B cell (primary cell): ENCODE results near the gene PCDHB8. TPM values are rescaled to one million over a fixed set of nuclear protein-coding genes. Genes with fewer than 3 reads are reported as not detected.
A peak's percentile ranks its signal among the peaks of the same experiment; 100 is the strongest.
"Not testable (repeated sequence)": the region's sequence is repeated elsewhere in the genome, so short reads cannot be mapped to it uniquely, and the experiment has no call there.

Experiments
- ATAC-seq: fragments of 200-7000 bp; cut with Tn5 transposase; one replicate; pipeline ENCODE4 v1.10.0; 2021; ENCODE audit warnings: low read depth, mild to moderate bottlenecking, moderate number of reproducible peaks, moderate library complexity
- CTCF ChIA-PET: fragments of 350-600 bp; sonication (Branson Sonifier 250); formaldehyde crosslinking; loops from one replicate; lab custom pipeline; 2021; ENCODE audit warnings: antibody characterized with exemption, inconsistent platforms; lab: Charles Lee
- POLR2A ChIA-PET: fragments of 350-600 bp; sonication (Branson Sonifier 250); formaldehyde crosslinking; loops from one replicate; lab custom pipeline; 2021; ENCODE audit warnings: antibody characterized with exemption; lab: Charles Lee
- DNase-seq: peaks from one replicate; pipeline ENCODE4 v3.0.0; 2013
- H2AFZ ChIP-seq: 2 replicates; pipeline ENCODE4 v1.6.1; 2012; ENCODE audit warnings: mild to moderate bottlenecking, low read depth, low read length; ENCODE audit not compliant: insufficient read depth, poor library complexity, severe bottlenecking
- H3K27ac ChIP-seq, 2 donors: 1 replicate in 1 of 2; 2 replicates in 1 of 2; pipeline ENCODE4 v1.5.1; 2012 to 2013; ENCODE audit warnings: low read length in 2 of 2, mild to moderate bottlenecking in 2 of 2, moderate library complexity in 1 of 2
- H3K27me3 ChIP-seq, 4 experiments: fragments of 200-600 bp in 1 of 4; sonication (generic) in 1 of 4; replicated peaks in 1 of 4; 1 replicate in 2 of 4; 2 replicates in 2 of 4; pipeline versions ENCODE4 v1.6.1 to v1.7.0; 2013 to 2016; ENCODE audit warnings: low read length in 3 of 4, mild to moderate bottlenecking in 2 of 4, mixed read lengths in 1 of 4, moderate library complexity in 1 of 4; ENCODE audit not compliant: insufficient read depth in 4 of 4, control insufficient read depth in 3 of 4; ENCODE audit errors: control extremely low read depth in 1 of 4
- H3K36me3 ChIP-seq, 2 experiments: replicated peaks in 1 of 2; 1 replicate in 1 of 2; 2 replicates in 1 of 2; pipeline versions ENCODE4 v1.6.1 to v1.7.1; 2013; ENCODE audit warnings: low read length in 1 of 2; ENCODE audit not compliant: insufficient read depth in 2 of 2, control insufficient read depth in 1 of 2; ENCODE audit errors: control extremely low read depth in 1 of 2, extremely low read depth in 1 of 2
- H3K4me1 ChIP-seq, 2 donors: fragments of 200-600 bp in 1 of 2; sonication (generic) in 1 of 2; 1 replicate in 1 of 2; 2 replicates in 1 of 2; pipeline versions ENCODE4 v1.5.1 to v1.6.1; 2013 to 2017; ENCODE audit warnings: low read length in 2 of 2; ENCODE audit not compliant: control insufficient read depth in 2 of 2, insufficient read depth in 2 of 2
- H3K4me2 ChIP-seq: replicated peaks from 2 replicates; pipeline ENCODE3; 2012; ENCODE audit warnings: mild to moderate bottlenecking, low read depth, low read length; ENCODE audit not compliant: poor library complexity, severe bottlenecking
- H3K4me3 ChIP-seq, 5 experiments: fragments of 200-600 bp in 1 of 5; sonication (generic) in 1 of 5; 1 replicate in 3 of 5; 2 replicates in 2 of 5; pipeline versions ENCODE4 v1.5.1 to v1.7.0; 2011 to 2016; ENCODE audit warnings: low read length in 4 of 5, mild to moderate bottlenecking in 4 of 5, low read depth in 2 of 5, control low read depth in 1 of 5, moderate library complexity in 1 of 5; ENCODE audit not compliant: insufficient read depth in 1 of 5; ENCODE audit errors: control extremely low read depth in 1 of 5, extremely low read depth in 1 of 5
- H3K79me2 ChIP-seq: fragments of 200-600 bp; sonication (generic); one replicate; pipeline ENCODE4 v1.6.0; 2016; ENCODE audit warnings: low read length; ENCODE audit not compliant: control insufficient read depth, insufficient read depth
- H3K9ac ChIP-seq: fragments of 200-600 bp; sonication (generic); 2 replicates; pipeline ENCODE4 v1.6.1; 2017; ENCODE audit warnings: mild to moderate bottlenecking, low read length, moderate library complexity
- H3K9me3 ChIP-seq, 3 donors: one replicate each; pipeline versions ENCODE4 v1.6.1 to v1.7.1; 2013; ENCODE audit warnings: low read length in 2 of 3; ENCODE audit not compliant: control insufficient read depth in 2 of 3, insufficient read depth in 1 of 3; ENCODE audit errors: control extremely low read depth in 1 of 3
- H4K20me1 ChIP-seq: 2 replicates; pipeline ENCODE4 v1.6.0; 2012; ENCODE audit warnings: mild to moderate bottlenecking, low read length; ENCODE audit not compliant: insufficient read depth, control insufficient read depth, poor library complexity, severe bottlenecking
- H3K27ac Mint-ChIP-seq: one replicate; pipeline ENCODE4 v1.8.0; 2021; ENCODE audit warnings: mixed read lengths
- H3K27me3 Mint-ChIP-seq: one replicate; pipeline ENCODE4 v1.8.0; 2021; ENCODE audit warnings: mixed read lengths
- H3K4me1 Mint-ChIP-seq: one replicate; pipeline ENCODE4 v1.8.0; 2021; ENCODE audit warnings: mixed read lengths
- H3K4me3 Mint-ChIP-seq: one replicate; pipeline ENCODE4 v1.8.0; 2021; ENCODE audit warnings: mixed read lengths
- H3K9me3 Mint-ChIP-seq: one replicate; pipeline ENCODE4 v1.8.0; 2022; ENCODE audit warnings: mixed read lengths; ENCODE audit not compliant: insufficient read depth
- EZH2 ChIP-seq: IDR thresholded peaks from 2 replicates; pipeline ENCODE4 v1.6.1; 2012; ENCODE audit warnings: borderline replicate concordance, low read depth, mild to moderate bottlenecking, moderate library complexity, low read length; ENCODE audit not compliant: insufficient read depth, poor library complexity, severe bottlenecking
- WGBS: methylation state at CpG from one replicate; pipeline ENCODE4 v1.1.5; 2013; ENCODE audit warnings: missing lambda C conversion rate; ENCODE audit not compliant: insufficient coverage; 5-methylcytosine and 5-hydroxymethylcytosine counted together
- intact Hi-C: fragments of 100-400 bp; cut with micrococcal nuclease; formaldehyde crosslinking; loops from one replicate; pipeline ENCODE4 v1.10.0; 2022
- polyA plus RNA-seq: library from polyadenylated mRNA; depleted of rRNA; stranded (reverse); fragments of >200 nt; gene quantifications from 2 replicates; pipeline ENCODE4 v1.2.3, GENCODE V29; 2012
- total RNA-seq, 2 donors: library from RNA; stranded (reverse); fragments of 120-200 nt in 1 of 2; gene quantifications; 1 replicate in 1 of 2; 2 replicates in 1 of 2; pipeline versions ENCODE4 v1.2.3 to v1.2.4, GENCODE V29; 2013 to 2022
- TF ChIP-seq, protein P1 (sequence below): fragments of 200-600 bp; IDR thresholded peaks from one replicate; pipeline ENCODE4 v1.8.0; 2022; ENCODE audit warnings: antibody characterized with exemption, mild to moderate bottlenecking

The PCDHB8 gene
- total and polyA plus RNA-seq, 2 donors (not counting 1 experiment from before 2014, with no cell fraction given), result not detected

DNA sequence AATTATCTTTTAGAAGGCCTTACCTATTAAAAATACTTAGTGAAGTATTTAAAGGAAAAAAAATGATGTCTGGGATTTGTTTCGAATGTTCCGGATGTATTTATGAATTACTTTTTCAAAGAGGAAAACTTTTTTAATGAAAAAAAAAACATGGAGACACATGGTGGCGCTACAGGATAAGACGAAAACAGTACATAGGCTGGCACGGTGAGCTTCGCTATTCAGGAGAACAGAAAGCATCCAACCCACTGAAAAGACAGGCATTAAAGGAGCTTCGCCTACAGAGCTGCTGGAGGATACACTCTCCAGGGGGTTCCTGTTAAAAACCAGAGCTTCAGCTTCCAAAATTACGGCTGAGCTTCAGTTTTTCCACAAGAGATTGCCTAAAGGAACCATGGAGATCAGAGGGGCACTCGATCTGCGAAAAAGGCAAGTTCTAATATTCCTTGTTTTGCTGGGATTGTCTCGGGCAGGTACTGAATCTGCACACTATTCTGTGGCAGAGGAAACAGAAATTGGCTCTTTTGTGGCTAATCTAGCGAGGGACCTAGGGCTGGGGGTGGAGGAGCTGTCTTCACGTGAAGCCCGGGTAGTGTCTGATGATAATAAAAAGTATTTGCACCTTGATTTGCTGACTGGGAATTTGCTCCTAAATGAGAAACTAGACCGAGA, 45.7 kb downstream of the PCDHB8 start, which contains the start of gene PCDHB14:
PCDHB14 (plus strand) TSS at position 232 of the 672 bp plus-strand sequence; CDS start at position 395, 163 bp downstream.
- Histone ChIP-seq H3K27ac (no peak within 1 kb of the TSS), H3K36me3 (no peaks in the 10 kb centered on the region), H3K4me2 (peak within 1 kb of the TSS; percentile 38), H4K20me1 (no peaks in the 10 kb centered on the region), H3K9ac (peak within 1 kb of the TSS; percentile 23), H3K27me3 (peaks cover 0 to 28% (median 19%) of the 10 kb centered on the region in 4 experiments), H3K4me1 (peaks cover 5% of the 10 kb centered on the region in 2 donors), H3K9me3 (peaks cover 5 to 23% (median 8%) of the 10 kb centered on the region in 3 donors), H3K4me3 (peak within 1 kb of the TSS in 1 of 5 experiments; percentile 15), H3K79me2 (no peaks in the 10 kb centered on the region), H2AFZ (peak within 1 kb of the TSS; percentile 46)
- CTCF ChIA-PET, result interaction anchor here (0.7 to 2.3 kb wide), 7 partner anchors 15 to 341 kb away, joined by 3 to 9 read pairs (median 4); no protein-coding TSS in a partner anchor
- H3K27me3 Mint-ChIP-seq, result peaks cover 43% of the 10 kb centered on the region
- TF ChIP-seq, protein P1, sequence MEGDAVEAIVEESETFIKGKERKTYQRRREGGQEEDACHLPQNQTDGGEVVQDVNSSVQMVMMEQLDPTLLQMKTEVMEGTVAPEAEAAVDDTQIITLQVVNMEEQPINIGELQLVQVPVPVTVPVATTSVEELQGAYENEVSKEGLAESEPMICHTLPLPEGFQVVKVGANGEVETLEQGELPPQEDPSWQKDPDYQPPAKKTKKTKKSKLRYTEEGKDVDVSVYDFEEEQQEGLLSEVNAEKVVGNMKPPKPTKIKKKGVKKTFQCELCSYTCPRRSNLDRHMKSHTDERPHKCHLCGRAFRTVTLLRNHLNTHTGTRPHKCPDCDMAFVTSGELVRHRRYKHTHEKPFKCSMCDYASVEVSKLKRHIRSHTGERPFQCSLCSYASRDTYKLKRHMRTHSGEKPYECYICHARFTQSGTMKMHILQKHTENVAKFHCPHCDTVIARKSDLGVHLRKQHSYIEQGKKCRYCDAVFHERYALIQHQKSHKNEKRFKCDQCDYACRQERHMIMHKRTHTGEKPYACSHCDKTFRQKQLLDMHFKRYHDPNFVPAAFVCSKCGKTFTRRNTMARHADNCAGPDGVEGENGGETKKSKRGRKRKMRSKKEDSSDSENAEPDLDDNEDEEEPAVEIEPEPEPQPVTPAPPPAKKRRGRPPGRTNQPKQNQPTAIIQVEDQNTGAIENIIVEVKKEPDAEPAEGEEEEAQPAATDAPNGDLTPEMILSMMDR, result peak; percentile 38
- TF ChIP-seq EZH2, result no peak
- peaks cover 4% of the 10 kb centered on the region for H3K4me1 Mint-ChIP-seq
- POLR2A ChIA-PET, result no interaction called here
- ATAC-seq (no peak), DNase-seq (peak; percentile 20)
- H3K27ac Mint-ChIP-seq, result no peak within 1 kb of the TSS
- peaks cover 11% of the 10 kb centered on the region for H3K9me3 Mint-ChIP-seq
- intact Hi-C loops, result no loop called here
- WGBS, result 44% methylated on average over 14 of the region's 15 CpGs
- H3K4me3 Mint-ChIP-seq, result peak within 1 kb of the TSS; percentile 56

DNA sequence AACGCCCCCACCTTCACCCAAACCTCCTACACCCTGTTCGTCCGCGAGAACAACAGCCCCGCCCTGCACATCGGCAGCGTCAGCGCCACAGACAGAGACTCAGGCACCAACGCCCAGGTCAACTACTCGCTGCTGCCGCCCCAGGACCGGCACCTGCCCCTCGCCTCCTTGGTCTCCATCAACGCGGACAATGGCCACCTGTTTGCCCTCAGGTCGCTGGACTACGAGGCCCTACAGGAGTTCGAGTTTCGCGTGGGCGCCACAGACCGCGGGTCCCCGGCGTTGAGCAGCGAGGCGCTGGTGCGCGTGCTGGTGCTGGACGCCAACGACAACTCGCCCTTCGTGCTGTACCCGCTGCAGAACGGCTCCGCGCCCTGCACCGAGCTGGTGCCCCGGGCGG, 47.3 kb downstream of the PCDHB8 start:
- H4K20me1 ChIP-seq, CTCF ChIA-PET, intact Hi-C loops, H3K4me1 Mint-ChIP-seq, H3K9ac ChIP-seq, H3K79me2 ChIP-seq, H3K4me2 ChIP-seq, H3K4me1 ChIP-seq, H3K36me3 ChIP-seq, H3K4me3 ChIP-seq, POLR2A ChIA-PET, ATAC-seq, H2AFZ ChIP-seq, H3K9me3 Mint-ChIP-seq, H3K27ac ChIP-seq, H3K27ac Mint-ChIP-seq, H3K4me3 Mint-ChIP-seq, DNase-seq: not testable (repeated sequence)
- peaks cover 5 to 19% (median 10%) of the 10 kb centered on the region in 3 donors for H3K9me3 ChIP-seq
- H3K27me3 ChIP-seq, result peaks cover 0 to 28% (median 19%) of the 10 kb centered on the region in 4 experiments
- 46% methylated on average over 17 of the region's 40 CpGs for WGBS
- peaks cover 34% of the 10 kb centered on the region for H3K27me3 Mint-ChIP-seq

DNA sequence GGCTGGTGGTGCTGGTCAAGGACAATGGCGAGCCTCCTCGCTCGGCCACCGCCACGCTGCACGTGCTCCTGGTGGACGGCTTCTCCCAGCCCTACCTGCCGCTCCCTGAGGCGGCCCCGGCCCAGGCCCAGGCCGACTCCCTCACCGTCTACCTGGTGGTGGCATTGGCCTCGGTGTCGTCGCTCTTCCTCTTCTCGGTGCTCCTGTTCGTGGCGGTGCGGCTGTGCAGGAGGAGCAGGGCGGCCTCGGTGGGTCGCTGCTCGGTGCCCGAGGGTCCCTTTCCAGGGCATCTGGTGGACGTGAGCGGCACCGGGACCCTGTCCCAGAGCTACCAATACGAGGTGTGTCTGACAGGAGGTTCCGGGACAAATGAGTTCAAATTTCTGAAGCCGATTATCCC, 47.8 kb downstream of the PCDHB8 start:
- POLR2A ChIA-PET, intact Hi-C loops, H3K79me2 ChIP-seq, DNase-seq, H3K4me3 Mint-ChIP-seq, H3K9ac ChIP-seq, H3K4me1 Mint-ChIP-seq, H3K4me1 ChIP-seq, ATAC-seq, H2AFZ ChIP-seq, H3K27ac ChIP-seq, H3K4me2 ChIP-seq, H3K27ac Mint-ChIP-seq, H3K9me3 Mint-ChIP-seq, CTCF ChIA-PET, H3K4me3 ChIP-seq, H3K36me3 ChIP-seq, H4K20me1 ChIP-seq: not testable (repeated sequence)
- H3K27me3 ChIP-seq, result peaks cover 0 to 28% (median 19%) of the 10 kb centered on the region in 4 experiments
- H3K9me3 ChIP-seq, result peaks cover 5 to 19% (median 10%) of the 10 kb centered on the region in 3 donors
- H3K27me3 Mint-ChIP-seq, result peaks cover 30% of the 10 kb centered on the region
- 51% methylated on average over 10 of the region's 30 CpGs for WGBS
